HG03064 (cell line): ENCODE results near the gene SIX1.

ENCODE experiments used
- ATAC-seq: cut with Tn5 transposase; IDR thresholded peaks from one replicate; pipeline ENCODE4 v1.9.1; 2021; ENCODE audit warnings: low read depth; ENCODE audit not compliant: unreplicated experiment

The SIX1 gene

GRCh38 chr14:60655898-60656685 is 6.8 kb upstream of the SIX1 start:
- ATAC-seq = no peak

- no peak for ATAC-seq
Measured at GRCh38 chr14:60655119-60655897, 6.0 kb upstream of the SIX1 start.

- no peak for ATAC-seq
Measured at GRCh38 chr14:60654334-60654821, 5.1 kb upstream of the SIX1 start.

GRCh38 chr14:60653701-60654161 is 4.5 kb upstream of the SIX1 start:
- ATAC-seq = no peak

- no peak for ATAC-seq
Measured at GRCh38 chr14:60652674-60653651, 3.7 kb upstream of the SIX1 start.

GRCh38 chr14:60651796-60652673 is 2.8 kb upstream of the SIX1 start:
- no peak for ATAC-seq

- no peak for ATAC-seq
Measured at GRCh38 chr14:60651086-60651795, 2.0 kb upstream of the SIX1 start.

GRCh38 chr14:60650373-60650961 is 1.2 kb upstream of the SIX1 start:
- no peak for ATAC-seq

GRCh38 chr14:60649875-60650372 is 647 bp upstream of the SIX1 start:
- ATAC-seq = no peak

GRCh38 chr14:60648249-60648933 is 886 bp downstream of the SIX1 start:
- ATAC-seq = no peak

GRCh38 chr14:60647837-60648248 is 1.4 kb downstream of the SIX1 start:
- no peak for ATAC-seq

GRCh38 chr14:60647081-60647836 is 2.0 kb downstream of the SIX1 start:
- ATAC-seq = no peak

GRCh38 chr14:60646226-60646818 is 3.0 kb downstream of the SIX1 start:
- ATAC-seq = no peak

- ATAC-seq = no peak
Measured at GRCh38 chr14:60645126-60645741, 4.0 kb downstream of the SIX1 start.

- no peak for ATAC-seq
Measured at GRCh38 chr14:60644666-60645065, 4.6 kb downstream of the SIX1 start.
